ENCODE results near the gene CARD10.
"Not testable (repeated sequence)": the region's sequence is repeated elsewhere in the genome, so short reads cannot be mapped to it uniquely, and the experiment has no call there.

Gene CARD10

GRCh38 chr22:37556710-37557109 lies 37.5 kb upstream of the CARD10 start:
- DNase-seq: no peak

- DNase-seq: no peak
Observed at GRCh38 chr22:37555029-37555428, 35.8 kb upstream of the CARD10 start.

GRCh38 chr22:37553725-37554124 lies 34.5 kb upstream of the CARD10 start:
- DNase-seq: no peak

GRCh38 chr22:37552524-37553163 lies 33.4 kb upstream of the CARD10 start:
- DNase-seq: no peak

- no peak for DNase-seq
Observed at GRCh38 chr22:37551981-37552380, 32.8 kb upstream of the CARD10 start.

- DNase-seq: not testable (repeated sequence)
Observed at GRCh38 chr22:37550921-37551320, 31.7 kb upstream of the CARD10 start.

GRCh38 chr22:37549704-37550059 lies 30.5 kb upstream of the CARD10 start:
- no peak for DNase-seq

- DNase-seq: no peak
Observed at GRCh38 chr22:37547251-37547741, 28.1 kb upstream of the CARD10 start.

GRCh38 chr22:37546437-37547250 lies 27.4 kb upstream of the CARD10 start:
- DNase-seq: no peak

- DNase-seq: peak in 1 of 3 donors; percentile 50
Observed at GRCh38 chr22:37545703-37546436, 26.7 kb upstream of the CARD10 start.

- peak; percentile 72 to 86 (median 86) for DNase-seq
Observed at GRCh38 chr22:37544955-37545702, 25.9 kb upstream of the CARD10 start.

- no peak for DNase-seq
Observed at GRCh38 chr22:37542959-37543358, 23.7 kb upstream of the CARD10 start.

GRCh38 chr22:37542416-37542815 lies 23.2 kb upstream of the CARD10 start:
- DNase-seq: peak; percentile 61 to 72 (median 67)

- not testable (repeated sequence) for DNase-seq
Observed at GRCh38 chr22:37539790-37540189, 20.6 kb upstream of the CARD10 start.

- peak; percentile 95 to 96 (median 96) for DNase-seq
Observed at GRCh38 chr22:37538590-37539357, 19.6 kb upstream of the CARD10 start.

GRCh38 chr22:37535159-37535558 lies 15.9 kb upstream of the CARD10 start:
- no peak for DNase-seq

GRCh38 chr22:37534445-37534844 lies 15.2 kb upstream of the CARD10 start:
- DNase-seq: no peak

GRCh38 chr22:37533995-37534394 lies 14.8 kb upstream of the CARD10 start:
- peak; percentile 48 to 69 (median 69) for DNase-seq

- DNase-seq: no peak
Observed at GRCh38 chr22:37529652-37530345, 10.6 kb upstream of the CARD10 start.

- not testable (repeated sequence) for DNase-seq
Observed at GRCh38 chr22:37527952-37528351, 8.7 kb upstream of the CARD10 start.

- not testable (repeated sequence) for DNase-seq
Observed at GRCh38 chr22:37527081-37527752, 8.0 kb upstream of the CARD10 start.
